Daoy (cell line): ENCODE measurements around the gene KHK. TPM values are rescaled to one million over a fixed set of nuclear protein-coding genes. Genes with fewer than 3 reads are reported as not detected.
A peak's percentile ranks its signal among the peaks of the same experiment; 100 is the strongest.

ENCODE experiments used
- DNase-seq: peaks from one replicate; pipeline ENCODE4 v3.0.0-alpha.2; 2015; ENCODE audit warnings: low read depth
- total RNA-seq: library from RNA; depleted of rRNA; stranded (reverse); fragments of >200 nt; shearing (Covaris generic); gene quantifications from 2 replicates; pipeline ENCODE4 v1.2.3, GENCODE V29; 2014

Gene KHK
- total RNA-seq, 1 experiment from 2014 or later, result 1.1 TPM

- DNase-seq, result no peak
These were observed 4.4 kb upstream of the KHK start for GRCh38 chr2:27081984-27082772.

GRCh38 chr2:27082773-27083409 is 3.7 kb upstream of the KHK start:
- no peak for DNase-seq

DNA sequence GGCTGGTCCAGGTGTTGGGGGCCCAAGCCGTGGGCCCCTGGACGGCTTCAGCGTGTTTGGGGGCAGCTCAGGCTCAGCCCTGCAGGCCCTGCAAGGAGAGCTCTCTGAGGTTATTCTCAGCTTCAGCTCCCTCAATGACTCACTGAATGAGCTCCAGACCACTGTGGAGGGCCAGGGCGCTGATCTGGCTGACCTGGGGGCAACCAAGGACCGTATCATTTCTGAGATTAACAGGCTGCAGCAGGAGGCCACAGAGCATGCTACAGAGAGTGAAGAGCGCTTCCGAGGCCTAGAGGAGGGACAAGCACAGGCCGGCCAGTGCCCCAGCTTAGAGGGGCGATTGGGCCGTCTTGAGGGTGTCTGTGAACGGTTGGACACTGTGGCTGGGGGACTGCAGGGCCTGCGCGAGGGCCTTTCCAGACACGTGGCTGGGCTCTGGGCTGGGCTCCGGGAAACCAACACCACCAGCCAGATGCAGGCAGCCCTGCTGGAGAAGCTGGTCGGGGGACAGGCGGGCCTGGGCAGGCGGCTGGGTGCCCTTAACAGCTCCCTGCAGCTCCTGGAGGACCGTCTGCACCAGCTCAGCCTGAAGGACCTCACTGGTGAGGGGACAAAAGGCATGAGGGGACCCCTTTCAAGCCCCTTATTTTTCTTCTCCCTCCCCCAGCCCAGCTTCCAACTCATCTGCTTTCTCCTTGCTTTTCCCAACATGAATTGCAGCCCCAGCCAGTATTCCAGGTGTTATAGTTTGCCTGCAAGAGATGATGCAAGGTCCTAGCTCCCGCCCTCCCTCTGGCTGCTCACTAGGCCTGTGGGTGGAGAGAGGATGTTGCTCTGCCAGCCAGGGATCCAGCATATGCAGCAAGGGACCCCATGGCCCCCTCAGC is 2.9 kb upstream of the KHK start:
- no peak for DNase-seq

DNA sequence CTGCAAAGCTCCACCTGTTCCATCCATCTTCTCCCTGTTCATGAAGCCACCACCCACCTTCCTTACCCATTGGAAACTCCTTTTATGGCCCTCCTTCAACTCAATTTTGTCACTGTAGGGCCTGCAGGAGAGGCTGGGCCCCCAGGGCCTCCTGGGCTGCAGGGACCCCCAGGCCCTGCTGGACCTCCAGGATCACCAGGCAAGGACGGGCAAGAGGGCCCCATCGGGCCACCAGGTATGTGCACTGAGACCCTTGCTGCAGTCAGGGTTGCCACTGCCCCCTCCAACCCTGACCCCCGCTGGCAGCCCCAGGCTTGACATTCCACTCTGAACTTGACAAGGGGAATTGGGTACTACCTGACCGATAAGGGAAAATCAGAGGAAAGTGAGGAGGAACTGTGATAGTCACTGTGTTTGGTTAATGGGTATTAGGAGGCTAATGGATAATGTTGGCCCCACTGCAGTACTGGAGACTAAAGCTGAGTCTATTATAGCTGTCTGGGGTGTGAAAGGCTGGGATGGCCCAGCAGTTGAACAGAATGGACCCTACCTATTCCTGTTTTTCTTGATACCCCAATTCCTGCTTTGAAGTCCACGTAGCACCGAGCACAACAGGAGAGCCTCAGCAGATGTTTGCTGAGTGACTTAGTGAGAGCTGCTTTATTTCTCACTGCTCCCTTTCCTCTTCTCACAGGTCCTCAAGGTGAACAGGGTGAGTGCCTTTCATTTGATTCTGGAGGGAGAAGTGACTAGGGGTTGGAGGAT is 2.1 kb upstream of the KHK start:
- DNase-seq, result no peak

DNA sequence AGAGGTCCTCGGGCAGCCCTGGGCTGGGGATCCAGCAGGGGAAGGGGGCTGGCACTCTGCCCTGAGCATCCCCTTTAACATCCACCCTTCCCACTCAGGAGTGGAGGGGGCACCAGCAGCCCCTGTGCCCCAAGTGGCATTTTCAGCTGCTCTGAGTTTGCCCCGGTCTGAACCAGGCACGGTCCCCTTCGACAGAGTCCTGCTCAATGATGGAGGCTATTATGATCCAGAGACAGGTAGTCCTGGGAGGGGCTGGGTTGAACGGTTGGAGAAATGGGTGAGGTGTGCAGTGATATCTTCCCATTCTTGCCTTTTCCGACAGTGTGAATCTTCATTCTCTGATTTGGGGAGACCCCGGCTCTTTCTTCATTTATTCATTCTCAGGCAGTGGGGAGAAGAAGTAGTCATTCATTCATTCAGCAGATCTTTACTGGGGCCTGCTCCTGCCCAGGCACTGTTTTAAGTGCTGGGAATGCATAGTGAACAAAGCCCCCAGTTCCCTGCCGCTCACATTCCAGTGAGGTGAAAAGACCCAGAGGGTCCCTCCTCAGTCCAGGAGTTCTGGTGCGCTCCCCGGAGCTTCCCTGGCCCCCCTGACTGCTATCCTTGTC is 1.4 kb upstream of the KHK start:
- no peak for DNase-seq

- DNase-seq, result peak; percentile 80
These were observed 891 bp upstream of the KHK start for GRCh38 chr2:27085673-27086089.

- DNase-seq, result peak; percentile 98
These were observed 365 bp upstream of the KHK start for GRCh38 chr2:27086090-27086723.

DNA sequence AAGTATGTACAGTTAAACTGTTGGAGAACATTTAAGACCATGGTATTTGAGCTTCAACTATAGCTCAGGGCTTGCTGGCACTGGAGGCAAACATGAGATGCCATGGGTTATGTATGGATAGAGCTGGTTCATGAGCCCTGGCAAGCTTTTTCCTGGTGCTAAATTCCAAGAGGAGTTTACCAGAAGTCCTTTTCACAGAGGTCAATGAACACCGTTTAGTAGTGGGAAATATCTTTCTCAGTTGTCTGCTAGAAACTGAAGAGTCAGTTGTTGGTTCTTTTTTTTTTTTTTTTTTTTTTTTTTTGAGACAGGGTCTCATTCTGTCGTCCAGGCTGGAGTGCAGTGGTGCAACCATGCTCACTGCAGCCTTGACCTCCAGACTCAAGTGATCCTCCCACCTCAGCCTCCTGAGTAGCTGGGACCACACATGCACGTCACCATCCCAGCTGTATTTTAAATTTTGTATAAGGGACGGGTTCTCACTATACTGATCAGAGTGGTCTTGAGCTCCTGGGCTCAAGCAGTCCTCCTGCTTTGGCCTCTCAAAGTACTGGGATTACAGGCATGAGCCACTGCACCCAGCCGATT is 1.3 kb downstream of the KHK start:
- no peak for DNase-seq

- DNase-seq, result no peak
These were observed 2.1 kb downstream of the KHK start for GRCh38 chr2:27088634-27089033.

- no peak for DNase-seq
These were observed 2.8 kb downstream of the KHK start for GRCh38 chr2:27089111-27089954.

DNA sequence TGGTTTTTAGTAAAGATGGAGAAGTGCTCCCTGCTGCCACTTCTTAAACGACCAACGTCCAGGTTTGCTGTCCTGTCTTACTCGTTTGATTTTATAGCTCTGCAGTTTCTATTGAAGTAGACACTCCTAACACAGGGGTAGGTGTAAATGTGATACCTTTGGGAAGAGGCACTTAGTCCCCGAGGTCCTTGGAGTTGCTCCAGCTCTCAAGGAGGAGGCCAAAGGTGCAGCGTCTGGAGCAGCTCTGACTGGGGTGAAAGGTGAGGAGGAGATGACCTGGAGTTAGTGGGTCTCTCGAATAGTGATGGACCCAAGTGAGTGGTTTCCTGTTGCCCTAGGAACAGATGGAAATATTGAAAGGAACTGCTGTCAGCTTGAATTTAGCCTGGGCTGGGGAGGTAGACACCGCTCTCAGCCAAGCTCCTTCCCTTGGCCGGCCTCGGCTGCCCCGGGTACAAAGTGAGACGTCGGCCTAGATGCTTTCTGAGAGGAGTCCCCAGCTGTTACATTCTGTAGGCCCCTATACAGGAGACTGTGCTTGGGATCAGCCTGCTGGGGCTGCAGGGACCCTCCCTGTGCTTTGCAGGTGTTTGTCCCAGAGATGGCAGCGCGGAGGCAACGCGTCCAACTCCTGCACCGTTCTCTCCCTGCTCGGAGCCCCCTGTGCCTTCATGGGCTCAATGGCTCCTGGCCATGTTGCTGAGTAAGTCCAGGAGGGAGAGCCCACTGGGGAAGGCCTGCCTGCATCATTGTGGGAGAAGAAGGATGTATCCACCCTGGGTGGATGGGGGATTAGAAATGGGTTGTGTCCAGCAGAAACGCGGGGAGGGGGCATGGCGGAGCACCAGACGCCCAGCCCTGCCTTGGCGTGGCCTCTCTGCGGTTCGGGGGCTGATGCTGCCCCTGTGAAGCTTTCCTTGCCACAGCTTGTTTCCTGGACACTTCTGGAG is 5.4 kb downstream of the KHK start:
- DNase-seq, result no peak

- no peak for DNase-seq
These were observed 6.3 kb downstream of the KHK start for GRCh38 chr2:27092696-27093429.

- DNase-seq, result no peak
These were observed 7.1 kb downstream of the KHK start for GRCh38 chr2:27093430-27094352.

- no peak for DNase-seq
These were observed 7.9 kb downstream of the KHK start for GRCh38 chr2:27094353-27094984.

GRCh38 chr2:27095427-27095744 is 8.8 kb downstream of the KHK start:
- no peak for DNase-seq
